ENCODE results near the gene YKT6. TPM values are rescaled to one million over a fixed set of nuclear protein-coding genes. Genes with fewer than 3 reads are reported as not detected.

Gene YKT6
- total and polyA plus RNA-seq, 7 donors = 47.7 to 153 (median 68.7) TPM

- no peak overlapping the region for H3K4me3 ChIP-seq
- TF ChIP-seq, protein P1, sequence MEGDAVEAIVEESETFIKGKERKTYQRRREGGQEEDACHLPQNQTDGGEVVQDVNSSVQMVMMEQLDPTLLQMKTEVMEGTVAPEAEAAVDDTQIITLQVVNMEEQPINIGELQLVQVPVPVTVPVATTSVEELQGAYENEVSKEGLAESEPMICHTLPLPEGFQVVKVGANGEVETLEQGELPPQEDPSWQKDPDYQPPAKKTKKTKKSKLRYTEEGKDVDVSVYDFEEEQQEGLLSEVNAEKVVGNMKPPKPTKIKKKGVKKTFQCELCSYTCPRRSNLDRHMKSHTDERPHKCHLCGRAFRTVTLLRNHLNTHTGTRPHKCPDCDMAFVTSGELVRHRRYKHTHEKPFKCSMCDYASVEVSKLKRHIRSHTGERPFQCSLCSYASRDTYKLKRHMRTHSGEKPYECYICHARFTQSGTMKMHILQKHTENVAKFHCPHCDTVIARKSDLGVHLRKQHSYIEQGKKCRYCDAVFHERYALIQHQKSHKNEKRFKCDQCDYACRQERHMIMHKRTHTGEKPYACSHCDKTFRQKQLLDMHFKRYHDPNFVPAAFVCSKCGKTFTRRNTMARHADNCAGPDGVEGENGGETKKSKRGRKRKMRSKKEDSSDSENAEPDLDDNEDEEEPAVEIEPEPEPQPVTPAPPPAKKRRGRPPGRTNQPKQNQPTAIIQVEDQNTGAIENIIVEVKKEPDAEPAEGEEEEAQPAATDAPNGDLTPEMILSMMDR (IDR thresholded peaks at IDR 0.05) = no peak
- DNase-seq = no peak
- H3K27me3 ChIP-seq (ENCODE audit: insufficient read depth in 3 of 3, low read length in 2 of 3) = no peaks in the 10 kb centered on the region
- WGBS, 3 donors = 84 to 92% (median 89%) methylated on average over 7 of the region's 7 CpGs
- H3K36me3 ChIP-seq (ENCODE audit: insufficient read depth in 1 of 2, low read depth in 1 of 2) = peaks cover 9 to 23% of the 10 kb centered on the region in 2 donors
- peaks cover 16% of the 10 kb centered on the region for H3K4me1 ChIP-seq
- H3K27ac ChIP-seq = no peak overlapping the region
- intact Hi-C loops (cut with DNase I) = no loop called here
- no peak for ATAC-seq
- H3K9me3 ChIP-seq = no peaks in the 10 kb centered on the region
Observed at GRCh38 chr7:44215531-44215930, 14.8 kb downstream of the YKT6 start.

DNA sequence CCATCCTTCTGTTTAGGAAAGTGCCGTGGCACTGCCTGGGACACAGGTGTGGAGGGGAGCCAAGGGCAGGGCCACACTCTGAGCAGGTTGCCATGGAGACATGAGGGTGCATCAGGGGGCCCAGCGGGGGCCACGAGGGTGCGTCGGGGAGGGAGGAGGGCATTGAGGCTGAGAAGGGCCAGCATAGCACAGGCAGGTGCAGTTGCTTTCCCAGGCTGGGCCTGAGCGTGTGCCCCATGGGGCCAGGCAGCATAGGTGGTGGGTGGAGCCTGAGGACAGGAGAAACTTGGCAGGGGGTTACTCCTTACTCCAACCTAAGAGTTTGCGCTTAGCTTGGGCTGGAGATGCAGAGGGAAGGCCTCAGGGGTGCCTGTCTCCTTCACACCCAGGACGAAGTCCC is 15.2 kb downstream of the YKT6 start:
- no peak for DNase-seq
- ATAC-seq = peak in 1 of 4 donors; percentile 3
- 58 to 80% (median 65%) methylated on average over 6 to 8 of the region's 8 CpGs for WGBS, 3 donors
- peaks cover 8 to 19% of the 10 kb centered on the region in 2 donors for H3K36me3 ChIP-seq (ENCODE audit: insufficient read depth in 1 of 2, low read depth in 1 of 2)
- no peaks in the 10 kb centered on the region for H3K9me3 ChIP-seq
- TF ChIP-seq, protein P1 (IDR thresholded peaks at IDR 0.05) = no peak
- intact Hi-C loops (cut with DNase I) = no loop called here
- H3K4me3 ChIP-seq = no peak overlapping the region
- no peaks in the 10 kb centered on the region for H3K27me3 ChIP-seq (ENCODE audit: insufficient read depth in 3 of 3, low read length in 2 of 3)
- peak overlapping the region; percentile 67 for H3K27ac ChIP-seq
- H3K4me1 ChIP-seq = peaks cover 16% of the 10 kb centered on the region

- Histone ChIP-seq H3K9me3 (no peaks in the 10 kb centered on the region), H3K4me1 (peaks cover 16% of the 10 kb centered on the region), H3K27ac (peak overlapping the region; percentile 67), H3K27me3 (ENCODE audit: insufficient read depth in 3 of 3, low read length in 2 of 3) (no peaks in the 10 kb centered on the region), H3K4me3 (no peak overlapping the region), H3K36me3 (ENCODE audit: insufficient read depth in 1 of 2, low read depth in 1 of 2) (peaks cover 3 to 12% of the 10 kb centered on the region in 2 donors)
- DNase-seq = peak in 1 of 2 donors; percentile 64
- WGBS, 3 donors = 36 to 62% (median 41%) methylated on average over 13 of the region's 13 CpGs
- ATAC-seq = peak; percentile 61 to 76 (median 68)
- TF ChIP-seq, protein P1 (IDR thresholded peaks at IDR 0.05) = no peak
- intact Hi-C loops (cut with DNase I) = no loop called here
Observed at GRCh38 chr7:44216521-44217222, 15.9 kb downstream of the YKT6 start.

GRCh38 chr7:44217223-44217714 is 16.5 kb downstream of the YKT6 start:
- peak overlapping the region; percentile 67 for H3K27ac ChIP-seq
- DNase-seq = peak in 1 of 2 donors; percentile 40
- intact Hi-C loops (cut with DNase I) = no loop called here
- ATAC-seq = no peak
- H3K36me3 ChIP-seq (ENCODE audit: insufficient read depth in 1 of 2, low read depth in 1 of 2) = peaks cover 3 to 6% of the 10 kb centered on the region in 2 donors
- H3K4me1 ChIP-seq = peaks cover 16% of the 10 kb centered on the region
- H3K27me3 ChIP-seq (ENCODE audit: insufficient read depth in 3 of 3, low read length in 2 of 3) = no peaks in the 10 kb centered on the region
- no peak overlapping the region for H3K4me3 ChIP-seq
- 60 to 74% (median 62%) methylated on average over 19 of the region's 19 CpGs for WGBS, 3 donors
- H3K9me3 ChIP-seq = no peaks in the 10 kb centered on the region
- TF ChIP-seq, protein P1 (IDR thresholded peaks at IDR 0.05) = no peak

Data from psoas muscle (tissue), 8 donors.